Neuronal stem cell (in vitro differentiated cells): ENCODE measurements around the gene CDKN1B.
A peak's percentile ranks its signal among the peaks of the same experiment; 100 is the strongest.

ENCODE experiments used
- DNase-seq: peaks from one replicate; pipeline ENCODE4 v3.0.0-alpha.2; 2013; ENCODE audit warnings: low spot score
- H2AFZ ChIP-seq: one replicate; pipeline ENCODE4 v1.6.1; 2013; ENCODE audit warnings: mild to moderate bottlenecking, low read length, inconsistent platforms
- H2AK5ac ChIP-seq: 2 replicates; pipeline ENCODE4 v1.6.1; 2013; ENCODE audit warnings: low read depth, mild to moderate bottlenecking, inconsistent platforms, low read length, moderate library complexity, mixed read lengths
- H2BK120ac ChIP-seq: 2 replicates; pipeline ENCODE4 v1.6.1; 2013; ENCODE audit warnings: low read depth, mild to moderate bottlenecking, inconsistent platforms, low read length, moderate library complexity, mixed read lengths
- H2BK12ac ChIP-seq: one replicate; pipeline ENCODE4 v1.6.1; 2013; ENCODE audit warnings: low read length, inconsistent platforms
- H2BK15ac ChIP-seq: 2 replicates; pipeline ENCODE4 v1.6.1; 2013; ENCODE audit warnings: mild to moderate bottlenecking, low read length, inconsistent platforms, mixed read lengths
- H2BK5ac ChIP-seq: one replicate; pipeline ENCODE4 v1.6.1; 2013; ENCODE audit warnings: inconsistent platforms, mild to moderate bottlenecking, low read length, moderate library complexity
- H3K14ac ChIP-seq: one replicate; pipeline ENCODE4 v1.6.1; 2013; ENCODE audit warnings: low read length, inconsistent platforms
- H3K18ac ChIP-seq: 2 replicates; pipeline ENCODE4 v1.6.1; 2013; ENCODE audit warnings: low read length, inconsistent platforms
- H3K23ac ChIP-seq: 2 replicates; pipeline ENCODE4 v1.6.1; 2013; ENCODE audit warnings: low read depth, mild to moderate bottlenecking, mixed read lengths, low read length, inconsistent platforms; ENCODE audit not compliant: poor library complexity
- H3K27ac ChIP-seq: replicated peaks from 3 replicates; pipeline ENCODE4 v1.5.1; 2013; ENCODE audit warnings: low read length, inconsistent platforms
- H3K27me3 ChIP-seq, 3 experiments: 2 replicates each; pipeline ENCODE4 v1.6.1; 2013; ENCODE audit warnings: low read length in 3 of 3, mild to moderate bottlenecking in 2 of 3, inconsistent platforms in 1 of 3, low read depth in 1 of 3, mixed read lengths in 1 of 3, moderate library complexity in 1 of 3; ENCODE audit not compliant: control insufficient read depth in 3 of 3, insufficient read depth in 3 of 3
- H3K36me3 ChIP-seq, 2 donors: replicated peaks in 1 of 2; 2 replicates each; pipeline ENCODE4 v1.6.1; 2013; ENCODE audit warnings: low read length in 2 of 2; ENCODE audit not compliant: control insufficient read depth in 2 of 2, insufficient read depth in 2 of 2
- H3K4ac ChIP-seq: 2 replicates; pipeline ENCODE4 v1.6.1; 2013; ENCODE audit warnings: inconsistent platforms, mild to moderate bottlenecking, low read length, moderate library complexity
- H3K4me1 ChIP-seq, 2 donors: 1 replicate in 1 of 2; 2 replicates in 1 of 2; pipeline ENCODE4 v1.6.1; 2013; ENCODE audit warnings: low read length in 2 of 2, low read depth in 1 of 2; ENCODE audit not compliant: control insufficient read depth in 2 of 2, insufficient read depth in 1 of 2
- H3K4me2 ChIP-seq: one replicate; pipeline ENCODE4 v1.6.1; 2013; ENCODE audit warnings: mild to moderate bottlenecking, low read length, inconsistent platforms; ENCODE audit not compliant: insufficient read depth, poor library complexity, severe bottlenecking
- H3K4me3 ChIP-seq, 2 donors: 2 replicates each; pipeline ENCODE4 v1.5.1; 2013; ENCODE audit warnings: low read length in 2 of 2, mild to moderate bottlenecking in 2 of 2, inconsistent platforms in 1 of 2, moderate library complexity in 1 of 2
- H3K79me1 ChIP-seq: one replicate; pipeline ENCODE4 v1.6.1; 2013; ENCODE audit warnings: low read depth, mild to moderate bottlenecking, inconsistent platforms, low read length, moderate library complexity
- H3K9ac ChIP-seq: one replicate; pipeline ENCODE4 v1.6.1; 2013; ENCODE audit warnings: mild to moderate bottlenecking, low read depth, low read length, inconsistent platforms; ENCODE audit not compliant: poor library complexity
- H3K9me3 ChIP-seq, 2 donors: replicated peaks in 1 of 2; 2 replicates each; pipeline versions ENCODE3 to v1.6.1; 2013; ENCODE audit warnings: low read length in 2 of 2, mild to moderate bottlenecking in 2 of 2, inconsistent platforms in 1 of 2, low read depth in 1 of 2, mixed read lengths in 1 of 2, moderate library complexity in 1 of 2; ENCODE audit not compliant: control insufficient read depth in 2 of 2, insufficient read depth in 1 of 2
- H4K8ac ChIP-seq: one replicate; pipeline ENCODE4 v1.6.1; 2013; ENCODE audit warnings: low read depth, mild to moderate bottlenecking, inconsistent platforms, low read length, moderate library complexity
- H4K91ac ChIP-seq: one replicate; pipeline ENCODE4 v1.6.1; 2013; ENCODE audit warnings: low read length, low read depth, mild to moderate bottlenecking, inconsistent platforms; ENCODE audit not compliant: poor library complexity
- WGBS, 2 donors: extraction: QIAGEN DNeasy Blood & Tissue Kit; methylation state at CpG; one replicate each; pipeline ENCODE4 v1.1.7; 2013; ENCODE audit warnings: missing lambda C conversion rate in 2 of 2, mixed read lengths in 1 of 2; ENCODE audit not compliant: insufficient read length in 2 of 2, insufficient replicate concordance in 1 of 2; ENCODE audit errors: extremely low coverage in 2 of 2; 5-methylcytosine and 5-hydroxymethylcytosine counted together

Gene CDKN1B

GRCh38 chr12:12726555-12727093 is 9.5 kb downstream of the CDKN1B start:
- Histone ChIP-seq H2AFZ (peak overlapping the region; percentile 7), H2BK15ac (no peak overlapping the region), H2AK5ac (no peak overlapping the region), H3K9ac (no peak overlapping the region), H4K8ac (no peak overlapping the region), H3K36me3 (peaks cover 0 to 26% of the 10 kb centered on the region in 2 donors), H2BK120ac (no peak overlapping the region), H3K18ac (no peak overlapping the region), H3K27me3 (no peaks in the 10 kb centered on the region), H3K4me3 (peak overlapping the region; percentile 72 to 84), H3K4me2 (peak overlapping the region; percentile 37), H3K14ac (no peak overlapping the region), H3K23ac (no peak overlapping the region), H3K9me3 (no peaks in the 10 kb centered on the region), H3K27ac (no peak overlapping the region), H3K4ac (no peak overlapping the region), H4K91ac (no peak overlapping the region), H2BK12ac (no peak overlapping the region), H3K4me1 (peaks cover 0 to 9% of the 10 kb centered on the region in 2 donors), H2BK5ac (no peak overlapping the region), H3K79me1 (peaks cover 4% of the 10 kb centered on the region)
- DNase-seq: no peak
- WGBS, 2 donors: no CpG with 5 or more reads among the region's 6 CpGs

DNA sequence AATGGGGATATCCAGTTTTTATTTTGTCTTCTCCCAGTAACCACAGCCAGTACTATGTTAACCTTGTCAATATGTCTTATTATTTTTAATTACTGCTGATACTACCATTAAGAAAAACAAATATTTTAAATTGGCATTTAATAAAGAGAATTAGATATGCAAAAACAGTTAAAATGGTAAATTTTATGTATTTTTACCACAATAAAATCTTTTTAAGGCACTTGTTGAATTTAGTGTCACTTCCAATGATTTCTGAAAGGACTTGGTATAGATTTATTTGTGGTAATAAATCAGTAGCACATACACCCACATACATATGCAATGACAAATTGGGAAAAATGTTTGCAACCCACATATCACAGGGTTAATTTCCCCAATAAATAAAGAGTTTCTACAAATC is 14.0 kb downstream of the CDKN1B start:
- no peak overlapping the region for H2AK5ac ChIP-seq
- no peak overlapping the region for H2BK5ac ChIP-seq
- no peak overlapping the region for H4K8ac ChIP-seq
- no peak overlapping the region for H3K9ac ChIP-seq
- no peak overlapping the region for H3K27ac ChIP-seq
- H3K18ac ChIP-seq: no peak overlapping the region
- no peak for DNase-seq
- H3K4me2 ChIP-seq: no peak overlapping the region
- H3K27me3 ChIP-seq: no peaks in the 10 kb centered on the region
- peaks cover 4% of the 10 kb centered on the region for H3K79me1 ChIP-seq
- H3K23ac ChIP-seq: no peak overlapping the region
- H4K91ac ChIP-seq: no peak overlapping the region
- no peak overlapping the region for H2AFZ ChIP-seq
- peaks cover 0 to 4% of the 10 kb centered on the region in 2 donors for H3K9me3 ChIP-seq
- no peak overlapping the region for H3K14ac ChIP-seq
- no peak overlapping the region for H2BK15ac ChIP-seq
- no peak overlapping the region for H2BK120ac ChIP-seq
- H3K4me3 ChIP-seq: no peak overlapping the region
- peaks cover 0 to 16% of the 10 kb centered on the region in 2 donors for H3K4me1 ChIP-seq
- H2BK12ac ChIP-seq: no peak overlapping the region
- peaks cover 0 to 14% of the 10 kb centered on the region in 2 donors for H3K36me3 ChIP-seq
- no peak overlapping the region for H3K4ac ChIP-seq

GRCh38 chr12:12731785-12732184 is 14.6 kb downstream of the CDKN1B start:
- no peak for DNase-seq
- Histone ChIP-seq H3K79me1 (peaks cover 4% of the 10 kb centered on the region), H4K8ac (no peak overlapping the region), H3K4me2 (no peak overlapping the region), H3K4me3 (no peak overlapping the region), H3K27me3 (no peaks in the 10 kb centered on the region), H4K91ac (no peak overlapping the region), H3K4me1 (peaks cover 3 to 15% of the 10 kb centered on the region in 2 donors), H2AFZ (no peak overlapping the region), H3K18ac (no peak overlapping the region), H2BK12ac (no peak overlapping the region), H3K27ac (no peak overlapping the region), H3K4ac (no peak overlapping the region), H2BK120ac (no peak overlapping the region), H2BK5ac (no peak overlapping the region), H2BK15ac (no peak overlapping the region), H3K9ac (no peak overlapping the region), H3K23ac (no peak overlapping the region), H3K36me3 (peaks cover 0 to 14% of the 10 kb centered on the region in 2 donors), H3K14ac (no peak overlapping the region), H2AK5ac (no peak overlapping the region), H3K9me3 (peaks cover 0 to 4% of the 10 kb centered on the region in 2 donors)
- no CpG with 5 or more reads among the region's 6 CpGs for WGBS, 2 donors

DNA sequence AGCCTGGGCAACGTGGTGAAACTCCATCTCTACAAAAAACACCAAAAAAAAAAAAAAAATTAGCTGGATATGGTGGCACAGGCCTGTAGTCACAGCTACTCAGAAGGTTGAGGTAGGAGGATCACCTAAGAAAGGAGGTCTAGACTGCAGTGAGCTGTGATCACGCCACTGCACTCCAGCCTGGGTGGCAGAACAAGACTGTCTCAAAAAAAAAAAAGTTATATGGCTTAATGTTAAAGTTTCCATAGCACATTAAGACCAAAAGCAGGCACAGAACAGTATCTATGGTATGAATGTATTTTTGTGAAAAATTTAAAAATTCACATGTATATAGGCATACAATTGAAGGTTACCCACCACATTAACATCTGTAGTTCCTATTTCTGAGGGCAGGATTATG is 15.9 kb downstream of the CDKN1B start:
- peaks cover 4% of the 10 kb centered on the region for H3K79me1 ChIP-seq
- no peak overlapping the region for H3K4me3 ChIP-seq
- no peak overlapping the region for H3K4ac ChIP-seq
- H3K18ac ChIP-seq: no peak overlapping the region
- H2AFZ ChIP-seq: no peak overlapping the region
- peaks cover 0 to 10% of the 10 kb centered on the region in 2 donors for H3K36me3 ChIP-seq
- no peak overlapping the region for H3K9ac ChIP-seq
- H3K4me1 ChIP-seq: peaks cover 5 to 13% of the 10 kb centered on the region in 2 donors
- peaks cover 0 to 4% of the 10 kb centered on the region in 2 donors for H3K9me3 ChIP-seq
- no CpG with 5 or more reads among the region's 2 CpGs for WGBS, 2 donors
- H4K91ac ChIP-seq: no peak overlapping the region
- H3K27ac ChIP-seq: no peak overlapping the region
- H3K27me3 ChIP-seq: no peaks in the 10 kb centered on the region
- H3K14ac ChIP-seq: no peak overlapping the region
- no peak overlapping the region for H3K4me2 ChIP-seq
- no peak overlapping the region for H2BK120ac ChIP-seq
- H2BK5ac ChIP-seq: no peak overlapping the region
- no peak overlapping the region for H3K23ac ChIP-seq
- no peak overlapping the region for H4K8ac ChIP-seq
- H2BK12ac ChIP-seq: no peak overlapping the region
- no peak overlapping the region for H2BK15ac ChIP-seq
- no peak overlapping the region for H2AK5ac ChIP-seq
- DNase-seq: no peak
